NCI-H748 (cell line): ENCODE data around the gene FRMPD4.
"Not testable (repeated sequence)": the region's sequence is repeated elsewhere in the genome, so short reads cannot be mapped to it uniquely, and the experiment has no call there.

Experiments
- DNase-seq: peaks from one replicate; lab custom pipeline; 2025; ENCODE audit not compliant: unreplicated experiment; lab: John Stamatoyannopoulos, UW

Gene FRMPD4

DNA sequence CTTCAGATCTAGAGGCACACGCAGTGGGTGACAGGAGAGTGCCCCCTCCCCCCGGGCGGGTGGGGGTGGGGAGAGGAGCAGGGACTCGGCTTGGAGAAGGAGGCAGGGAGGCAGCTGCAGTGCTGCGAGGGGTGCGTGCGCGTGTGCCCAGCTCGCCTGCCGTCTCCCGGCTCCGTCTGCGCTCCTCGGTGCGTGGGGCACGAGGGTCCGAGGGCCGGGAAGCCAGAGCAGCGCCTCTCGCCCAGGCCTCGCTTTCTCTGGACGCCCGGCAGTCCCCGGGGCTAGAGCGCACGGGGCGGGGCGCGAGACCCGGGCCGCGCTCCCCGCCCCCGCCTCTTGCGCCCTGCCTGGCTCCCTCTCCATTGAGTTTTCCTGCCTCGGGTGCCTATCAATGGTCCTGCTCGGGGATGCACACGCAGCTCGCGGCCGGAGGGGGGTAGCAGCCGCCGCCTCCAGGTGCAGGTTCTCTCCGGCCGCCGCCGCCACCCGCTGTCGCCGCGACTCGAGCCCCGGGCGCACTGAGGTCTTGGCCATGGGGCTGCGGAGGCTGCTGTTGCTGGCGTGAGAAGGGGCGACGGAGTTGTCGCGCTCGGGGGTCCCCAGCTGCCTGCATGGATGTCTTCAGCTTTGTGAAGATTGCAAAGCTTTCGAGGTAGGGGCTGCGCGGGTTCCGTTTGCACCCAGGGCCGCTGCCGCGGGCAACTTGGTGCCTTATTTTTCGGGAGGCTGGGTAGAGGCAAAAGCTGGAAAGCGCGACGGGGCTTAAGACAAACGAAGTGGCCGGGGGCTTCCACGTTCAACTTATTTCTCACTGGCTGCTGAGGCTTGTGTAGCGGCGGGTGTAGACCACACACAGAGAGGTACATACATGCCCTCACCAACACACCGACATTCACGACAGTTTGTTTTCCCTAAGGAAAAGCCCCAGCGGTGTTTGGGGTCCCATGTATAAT is at the start of gene FRMPD4:
Gene FRMPD4, plus strand, starts transcription at position 113 of the 953 bp plus-strand sequence. Its CDS starts 499 bp downstream, at position 612.
- DNase-seq, result peak; percentile 86

GRCh38 chrX:12089740-12090139 is 48.5 kb upstream of the FRMPD4 start:
- DNase-seq, result no peak

DNA sequence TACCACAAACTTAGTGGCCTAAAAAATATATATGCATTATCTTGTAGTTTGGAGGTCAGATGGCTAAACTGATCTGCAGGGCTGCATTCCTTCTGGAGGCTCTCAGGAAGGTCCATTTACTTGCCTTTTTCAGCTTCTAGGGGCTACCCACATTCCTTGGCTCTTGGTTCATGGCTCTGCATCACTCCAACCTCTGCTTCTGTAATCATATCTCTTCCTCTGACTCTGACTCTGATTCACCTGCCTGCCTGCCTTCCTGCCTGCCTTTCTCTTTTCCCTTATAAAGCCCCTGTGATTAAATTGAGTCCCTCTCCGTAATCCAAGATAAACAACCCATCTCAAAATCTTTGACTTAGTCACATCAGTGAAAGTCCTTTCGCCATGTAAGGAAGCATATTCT is 25.0 kb upstream of the FRMPD4 start:
- DNase-seq, result no peak

GRCh38 chrX:12115377-12115776 is 22.9 kb upstream of the FRMPD4 start:
- peak; percentile 17 for DNase-seq

DNA sequence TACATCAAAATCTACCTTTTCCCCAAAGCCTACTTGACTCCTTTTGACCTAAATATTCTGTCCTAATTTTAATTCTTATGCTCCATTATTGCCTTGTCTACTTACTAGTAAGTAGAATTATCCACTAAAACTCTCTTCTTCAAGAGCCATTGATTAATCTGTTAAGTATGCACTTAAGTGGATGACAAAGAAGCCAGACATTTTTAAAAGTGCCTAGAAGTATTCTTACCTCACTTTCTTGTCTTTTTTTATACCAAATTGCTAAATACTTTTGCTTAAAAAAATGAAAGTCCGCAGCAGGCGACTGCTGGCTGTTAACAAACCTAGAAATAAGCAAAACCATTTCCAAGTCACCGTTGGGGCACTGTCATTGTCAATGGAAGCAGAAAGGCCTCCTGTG is 20.1 kb upstream of the FRMPD4 start:
- no peak for DNase-seq

DNA sequence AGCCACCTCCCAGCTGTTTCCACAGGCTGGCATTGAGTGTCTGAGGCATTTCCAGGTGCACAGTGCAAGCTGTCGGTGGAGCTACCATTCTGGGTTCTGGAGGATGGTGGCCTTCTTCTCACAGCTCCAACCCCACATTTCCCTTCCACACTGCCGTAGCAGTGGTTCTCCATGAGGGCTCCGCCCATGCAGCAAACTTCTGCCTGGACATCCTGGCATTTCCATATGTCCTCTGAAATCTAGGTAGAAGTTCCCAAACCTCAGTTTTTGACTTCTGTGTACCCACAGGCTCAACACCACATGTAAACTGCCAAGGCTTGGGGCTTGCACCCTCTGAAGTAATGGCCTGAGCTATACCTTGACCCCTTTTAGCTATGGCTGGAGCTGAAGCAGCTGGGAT is 10.3 kb upstream of the FRMPD4 start:
- DNase-seq, result no peak

- peak; percentile 78 for DNase-seq
Measured at GRCh38 chrX:12137951-12138360, 317 bp upstream of the FRMPD4 start.

GRCh38 chrX:12139934-12140611 is 1.8 kb downstream of the FRMPD4 start:
- peak; percentile 72 for DNase-seq

- DNase-seq, result no peak
Measured at GRCh38 chrX:12141511-12141910, 3.2 kb downstream of the FRMPD4 start.

DNA sequence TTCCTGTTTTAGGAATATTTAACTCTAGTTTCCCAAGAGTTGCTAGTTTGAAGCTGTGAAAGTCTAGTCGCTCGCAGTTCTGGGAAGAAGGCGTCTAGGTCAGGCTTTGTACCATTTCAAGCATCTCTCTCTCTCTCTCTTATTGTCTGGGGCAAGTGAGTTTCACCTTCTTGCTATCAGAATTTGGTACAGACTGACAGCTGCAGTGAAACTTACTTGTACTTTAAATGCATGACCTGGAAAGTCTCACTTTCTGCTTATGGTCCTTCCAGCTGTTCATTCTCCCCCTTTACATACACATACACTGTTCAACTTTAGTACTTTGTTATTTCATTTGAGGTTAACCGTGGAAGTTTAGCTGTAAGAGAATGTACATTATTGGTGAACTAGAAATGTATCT is 4.4 kb downstream of the FRMPD4 start:
- DNase-seq, result no peak

DNA sequence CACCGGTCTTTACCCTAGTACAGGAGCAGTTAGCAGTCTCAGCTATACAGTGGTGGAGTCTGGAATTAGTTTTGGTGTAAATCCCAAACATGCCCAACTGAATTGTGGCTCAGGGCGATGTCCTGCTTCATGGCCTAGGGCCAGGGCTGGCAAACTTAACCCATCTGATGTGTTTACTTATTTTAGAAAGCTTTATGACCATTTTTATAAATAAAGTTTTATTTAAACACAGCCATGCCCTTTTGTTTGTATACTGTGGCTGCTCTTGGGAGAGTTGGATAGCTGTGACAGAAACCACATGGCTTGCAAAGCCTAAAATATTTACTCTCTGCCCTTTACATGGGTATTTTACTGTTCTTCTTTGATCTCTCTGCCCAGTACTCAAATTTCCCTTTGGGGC is 7.1 kb downstream of the FRMPD4 start:
- DNase-seq, result no peak

DNA sequence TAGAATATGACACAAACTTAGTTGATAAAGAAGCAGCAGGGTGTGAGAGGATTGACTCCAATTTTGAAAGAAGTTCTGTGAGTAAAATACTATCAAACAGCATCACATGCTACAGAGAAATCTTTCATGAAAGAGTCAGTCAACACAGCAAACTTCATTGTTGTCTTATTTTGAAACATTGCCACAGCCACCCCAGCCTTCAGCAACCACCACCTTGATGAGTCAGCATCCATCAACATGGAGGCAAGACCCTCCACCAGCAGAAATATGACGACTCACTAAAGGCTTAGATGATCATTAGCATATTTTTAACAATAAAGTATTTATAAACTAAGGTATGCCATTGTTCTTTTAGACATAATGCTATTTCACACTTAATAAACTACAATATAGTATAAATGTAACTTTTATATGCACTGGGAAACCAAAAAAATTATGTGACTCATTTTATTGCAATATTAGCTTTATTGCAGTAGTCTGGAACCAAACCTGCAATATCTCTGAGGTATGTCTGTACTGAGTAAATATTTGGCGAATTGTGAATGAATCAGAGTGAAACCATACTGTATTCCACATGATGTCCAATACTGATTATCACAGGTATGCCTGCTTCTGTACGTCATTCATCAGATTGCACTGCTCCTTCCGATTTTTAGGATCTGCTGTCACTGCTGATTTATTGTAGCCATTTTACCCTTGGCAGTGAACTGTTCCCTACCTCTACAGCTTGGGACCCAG is 11.6 kb downstream of the FRMPD4 start:
- DNase-seq, result no peak

- no peak for DNase-seq
Measured at GRCh38 chrX:12153317-12153716, 15.0 kb downstream of the FRMPD4 start.

- DNase-seq, result no peak
Measured at GRCh38 chrX:12153741-12154140, 15.5 kb downstream of the FRMPD4 start.

DNA sequence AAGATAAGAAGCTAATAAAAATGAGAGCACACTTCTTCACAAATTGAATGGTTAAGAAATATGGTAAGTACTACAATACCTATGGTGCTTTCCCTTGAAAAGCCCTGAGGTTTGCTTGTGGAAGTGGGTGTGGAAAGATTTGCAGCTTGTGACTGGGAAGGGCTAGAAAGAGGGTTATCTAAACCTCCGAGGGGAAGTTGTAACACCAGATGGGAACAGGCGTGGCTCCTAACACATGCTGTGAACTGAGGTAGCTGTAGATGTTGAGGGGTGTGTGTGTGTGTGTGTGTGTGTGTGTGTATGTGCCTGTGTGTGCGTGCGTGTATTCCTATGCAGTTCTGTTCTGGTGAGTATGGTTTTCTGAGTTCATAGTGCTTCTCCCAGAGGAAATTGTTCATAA is 21.5 kb downstream of the FRMPD4 start:
- DNase-seq, result peak; percentile 65

DNA sequence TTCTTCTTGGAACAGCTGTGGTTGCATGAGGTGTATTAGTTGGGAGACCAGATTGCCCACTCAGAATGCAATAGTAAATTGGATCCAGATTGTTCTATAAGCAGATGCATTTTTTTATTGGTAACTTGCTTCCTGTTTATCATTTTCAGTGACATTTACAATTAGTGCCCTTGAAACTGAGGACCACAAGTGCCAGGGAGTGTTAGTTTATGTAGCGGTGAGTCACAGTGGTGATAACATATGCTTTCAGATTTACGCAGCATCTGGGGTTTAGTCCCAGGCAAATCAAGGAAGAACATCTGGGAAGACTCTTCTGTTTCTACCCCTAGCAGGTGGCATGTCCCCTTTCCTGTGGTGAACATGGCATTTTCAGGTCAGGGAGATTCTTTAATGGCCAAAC is 24.1 kb downstream of the FRMPD4 start:
- peak; percentile 36 for DNase-seq

GRCh38 chrX:12164180-12164579 is 25.9 kb downstream of the FRMPD4 start:
- not testable (repeated sequence) for DNase-seq

DNA sequence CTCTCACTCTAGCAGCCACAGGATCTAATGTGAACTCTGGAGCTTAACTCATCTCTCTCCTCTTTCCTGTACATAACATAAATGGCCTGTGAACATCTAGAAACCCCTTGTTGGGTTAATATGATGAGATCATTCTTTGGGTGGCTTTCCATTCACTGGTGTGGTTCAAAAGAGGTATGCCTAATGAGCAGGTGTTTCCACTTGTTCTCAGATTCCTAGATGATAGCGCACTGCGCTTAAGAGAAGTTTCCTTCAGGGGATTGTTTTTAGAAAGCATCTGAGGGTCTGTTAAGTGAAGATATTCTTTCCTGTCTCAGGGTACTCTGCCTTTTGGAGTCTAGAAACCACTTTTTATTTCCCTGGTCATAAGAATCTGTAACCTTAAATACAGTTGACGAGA is 32.5 kb downstream of the FRMPD4 start:
- DNase-seq, result no peak

DNA sequence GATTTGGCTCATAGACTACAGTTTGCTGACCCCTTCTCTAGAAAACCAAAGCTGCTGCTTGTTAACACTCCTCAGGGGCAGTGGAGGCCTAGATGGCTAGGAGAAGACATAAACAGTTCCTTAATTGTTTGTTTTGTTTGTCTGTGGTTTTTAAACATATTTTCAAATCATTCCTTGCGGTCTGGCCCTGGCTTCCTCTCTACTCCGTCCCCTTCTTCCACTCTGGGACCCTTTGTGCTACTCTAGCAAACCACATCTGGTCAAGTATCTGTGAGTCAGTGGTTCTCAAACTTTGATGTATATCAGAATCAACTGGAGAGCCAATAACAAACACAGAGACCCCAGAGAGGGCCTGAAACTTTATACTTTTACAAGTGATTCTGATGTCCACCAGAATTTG is 36.1 kb downstream of the FRMPD4 start:
- DNase-seq, result no peak

- no peak for DNase-seq
Measured at GRCh38 chrX:12197030-12197429, 58.8 kb downstream of the FRMPD4 start.

GRCh38 chrX:12206413-12206812 is 68.1 kb downstream of the FRMPD4 start:
- no peak for DNase-seq
